H1 (cell line): ENCODE data around the gene VRK3. TPM values are rescaled to one million over a fixed set of nuclear protein-coding genes. Genes with fewer than 3 reads are reported as not detected.

ENCODE experiments used
- CTCF ChIA-PET: fragments of 300-600 bp; sonication (Branson Sonifier 250); formaldehyde crosslinking; loops from one replicate; lab custom pipeline; 2021; ENCODE audit not compliant: partially characterized antibody; lab: Charles Lee
- POLR2A ChIA-PET: fragments of 300-600 bp; sonication (Branson Sonifier 250); formaldehyde crosslinking; loops from one replicate; lab custom pipeline; 2021; ENCODE audit warnings: inconsistent platforms; ENCODE audit not compliant: partially characterized antibody; lab: Charles Lee
- DNase-seq, 2 experiments: peaks; one replicate each; pipeline versions ENCODE4 v3.0.0 to v3.0.0-alpha.2; 2010 to 2022; ENCODE audit warnings: low spot score in 2 of 2, low read depth in 1 of 2, mixed read lengths in 1 of 2
- FAIRE-seq: peaks from 2 replicates; lab custom pipeline; 2011; peaks lifted over from hg19 to GRCh38; lab: Jason Lieb, UNC
- H2AFZ ChIP-seq: 2 replicates; pipeline ENCODE4 v1.8.1; 2012; ENCODE audit warnings: low read length, inconsistent platforms
- H2AK5ac ChIP-seq: 2 replicates; pipeline ENCODE4 v1.6.1; 2013; ENCODE audit warnings: low read depth, low read length
- H2BK120ac ChIP-seq: replicated peaks from 2 replicates; pipeline ENCODE3; 2013; ENCODE audit warnings: low read depth, low read length, inconsistent platforms
- H2BK12ac ChIP-seq: 2 replicates; pipeline ENCODE4 v1.6.1; 2013; ENCODE audit warnings: low read depth, low read length
- H2BK15ac ChIP-seq: 2 replicates; pipeline ENCODE4 v1.6.1; 2013; ENCODE audit warnings: low read length
- H2BK20ac ChIP-seq: 2 replicates; pipeline ENCODE4 v1.6.1; 2013; ENCODE audit warnings: low read length
- H2BK5ac ChIP-seq: 2 replicates; pipeline ENCODE4 v1.6.1; 2013; ENCODE audit warnings: low read depth, low read length
- H3K14ac ChIP-seq: 2 replicates; pipeline ENCODE4 v1.6.1; 2013; ENCODE audit warnings: inconsistent platforms; ENCODE audit not compliant: insufficient read length
- H3K18ac ChIP-seq: 2 replicates; pipeline ENCODE4 v1.6.1; 2013; ENCODE audit warnings: low read length; ENCODE audit errors: extremely low read depth
- H3K23ac ChIP-seq: 2 replicates; pipeline ENCODE4 v1.6.1; 2013; ENCODE audit warnings: inconsistent platforms; ENCODE audit not compliant: insufficient read length
- H3K23me2 ChIP-seq: 2 replicates; pipeline ENCODE4 v1.6.1; 2013; ENCODE audit warnings: low read depth, low read length
- H3K27ac ChIP-seq: 2 replicates; pipeline ENCODE4 v1.6.1; 2011; ENCODE audit warnings: low read depth, low read length, inconsistent platforms
- H3K27me3 ChIP-seq, 4 experiments: replicated peaks in 1 of 4; 1 replicate in 1 of 4; 2 replicates in 3 of 4; pipeline versions ENCODE4 v1.6.1 to v1.8.1; 2011 to 2013; ENCODE audit warnings: low read length in 3 of 4, mild to moderate bottlenecking in 3 of 4, inconsistent platforms in 2 of 4, mixed read lengths in 2 of 4, moderate library complexity in 1 of 4; ENCODE audit not compliant: control insufficient read depth in 3 of 4, insufficient read depth in 3 of 4; ENCODE audit errors: extremely low read depth in 1 of 4
- H3K36me3 ChIP-seq, 4 experiments: 2 replicates each; pipeline versions ENCODE4 v1.6.1 to v1.8.1; 2011 to 2013; ENCODE audit warnings: mild to moderate bottlenecking in 4 of 4, low read length in 3 of 4, moderate library complexity in 2 of 4, control low read depth in 1 of 4, inconsistent platforms in 1 of 4; ENCODE audit not compliant: insufficient read depth in 4 of 4, control insufficient read depth in 2 of 4
- H3K4ac ChIP-seq: replicated peaks from 2 replicates; pipeline ENCODE3; 2013; ENCODE audit warnings: low read length, low read depth, mixed read lengths, inconsistent platforms; ENCODE audit not compliant: insufficient read length
- H3K4me1 ChIP-seq, 4 experiments: replicated peaks in 1 of 4; 1 replicate in 1 of 4; 2 replicates in 3 of 4; pipeline versions ENCODE4 v1.6.1 to v1.8.1; 2011 to 2013; ENCODE audit warnings: low read length in 3 of 4, inconsistent platforms in 2 of 4, mixed read lengths in 1 of 4; ENCODE audit not compliant: insufficient read depth in 4 of 4, control insufficient read depth in 3 of 4
- H3K4me2 ChIP-seq, 2 experiments: 2 replicates each; pipeline versions ENCODE4 v1.6.1 to v1.8.1; 2011 to 2013; ENCODE audit warnings: low read depth in 2 of 2, low read length in 2 of 2, control low read depth in 1 of 2, inconsistent platforms in 1 of 2, mild to moderate bottlenecking in 1 of 2; ENCODE audit not compliant: insufficient read depth in 1 of 2
- H3K4me3 ChIP-seq, 4 experiments: fragments of 200-600, 300-600 bp in 1 of 4; sonication (generic), shearing (Covaris generic), sonication (Bioruptor Twin) in 1 of 4; 2 replicates each; pipeline versions ENCODE4 v1.5.1 to v1.8.1; 2011 to 2016; ENCODE audit warnings: low read length in 4 of 4, low read depth in 3 of 4, control low read depth in 2 of 4, inconsistent platforms in 2 of 4, mild to moderate bottlenecking in 2 of 4, mixed read lengths in 1 of 4, moderate library complexity in 1 of 4; ENCODE audit not compliant: insufficient read depth in 2 of 4; ENCODE audit errors: extremely low read depth in 1 of 4
- H3K56ac ChIP-seq: replicated peaks from 2 replicates; pipeline ENCODE3; 2013; ENCODE audit warnings: low read depth, mild to moderate bottlenecking, mixed read lengths, low read length, inconsistent platforms; ENCODE audit not compliant: insufficient read length
- H3K79me1 ChIP-seq: 2 replicates; pipeline ENCODE4 v1.6.1; 2013; ENCODE audit warnings: low read depth, low read length, control low read depth
- H3K79me2 ChIP-seq, 2 experiments: 2 replicates each; pipeline versions ENCODE4 v1.6.1 to v1.8.1; 2012 to 2013; ENCODE audit warnings: low read length in 2 of 2, mild to moderate bottlenecking in 2 of 2, inconsistent platforms in 1 of 2; ENCODE audit not compliant: insufficient read depth in 2 of 2, control insufficient read depth in 1 of 2
- H3K9ac ChIP-seq, 4 experiments: replicated peaks in 1 of 4; 1 replicate in 1 of 4; 2 replicates in 3 of 4; pipeline versions ENCODE4 v1.6.1 to v1.8.1; 2011 to 2013; ENCODE audit warnings: low read depth in 3 of 4, low read length in 3 of 4, control low read depth in 2 of 4, mild to moderate bottlenecking in 2 of 4, moderate library complexity in 2 of 4, inconsistent platforms in 1 of 4; ENCODE audit errors: extremely low read depth in 1 of 4
- H3K9me3 ChIP-seq, 2 experiments: 2 replicates each; pipeline versions ENCODE4 v1.6.1 to v1.8.1; 2012 to 2013; ENCODE audit warnings: mild to moderate bottlenecking in 2 of 2, moderate library complexity in 2 of 2, control low read depth in 1 of 2, inconsistent platforms in 1 of 2, low read depth in 1 of 2, low read length in 1 of 2, mixed read lengths in 1 of 2; ENCODE audit not compliant: insufficient read depth in 2 of 2
- H4K20me1 ChIP-seq, 2 experiments: replicated peaks in 1 of 2; 2 replicates each; pipeline versions ENCODE3 to v1.8.1; 2011 to 2013; ENCODE audit warnings: inconsistent platforms in 2 of 2, low read length in 2 of 2, mild to moderate bottlenecking in 1 of 2; ENCODE audit not compliant: insufficient read depth in 2 of 2, control insufficient read depth in 1 of 2
- H4K5ac ChIP-seq: 2 replicates; pipeline ENCODE4 v1.6.1; 2013; ENCODE audit warnings: low read length, low read depth, mixed read lengths, inconsistent platforms; ENCODE audit not compliant: insufficient read length
- H4K8ac ChIP-seq: 2 replicates; pipeline ENCODE4 v1.8.0; 2013; ENCODE audit warnings: mild to moderate bottlenecking, moderate library complexity, low read length, inconsistent platforms; ENCODE audit not compliant: insufficient read depth; ENCODE audit errors: extremely low read depth
- H4K91ac ChIP-seq: replicated peaks from 2 replicates; pipeline ENCODE3; 2013; ENCODE audit warnings: low read length, mixed read lengths, inconsistent platforms; ENCODE audit not compliant: insufficient read length
- WGBS, 2 experiments: shearing (Covaris generic) in 1 of 2; methylation state at CpG; one replicate each; pipeline versions ENCODE4 v1.1.6 to v1.1.7; 2013 to 2015; ENCODE audit warnings: low lambda C conversion rate in 2 of 2, mixed read lengths in 2 of 2, inconsistent platforms in 1 of 2, low coverage in 1 of 2, missing lambda C conversion rate in 1 of 2; ENCODE audit not compliant: insufficient replicate concordance in 2 of 2, insufficient coverage in 1 of 2, insufficient read length in 1 of 2; ENCODE audit errors: extremely low coverage in 1 of 2, missing lambda C conversion rate in 1 of 2; 5-methylcytosine and 5-hydroxymethylcytosine counted together
- polyA plus RNA-seq, 7 experiments: library from polyadenylated mRNA; depleted of rRNA in 3 of 7; stranded (reverse) in 5 of 7; unstranded in 2 of 7; fragments of >200 nt in 5 of 7; fragments of 200-250 nt in 2 of 7; gene quantifications; 1 replicate in 5 of 7; 2 replicates in 1 of 7; 4 replicates in 1 of 7; pipeline versions ENCODE4 v1.2.1 to v1.2.3, GENCODE V29; 2011 to 2013; ENCODE audit warnings: missing spikeins in 2 of 7, mixed read lengths in 2 of 7
- total RNA-seq: library from RNA; stranded (reverse); fragmentation: NEBNext Ultra II Directional; extraction: Animal tissue kit (Norgen Biotek cat#: 25700); gene quantifications from 2 replicates; pipeline ENCODE4 v1.2.1, GENCODE V29; 2021

VRK3 gene
- total and polyA plus RNA-seq, 2 of the 8 experiments (the other 6 are each of a cell fraction or from before 2014, with no cell fraction given): 21.3 to 36.1 TPM

DNA sequence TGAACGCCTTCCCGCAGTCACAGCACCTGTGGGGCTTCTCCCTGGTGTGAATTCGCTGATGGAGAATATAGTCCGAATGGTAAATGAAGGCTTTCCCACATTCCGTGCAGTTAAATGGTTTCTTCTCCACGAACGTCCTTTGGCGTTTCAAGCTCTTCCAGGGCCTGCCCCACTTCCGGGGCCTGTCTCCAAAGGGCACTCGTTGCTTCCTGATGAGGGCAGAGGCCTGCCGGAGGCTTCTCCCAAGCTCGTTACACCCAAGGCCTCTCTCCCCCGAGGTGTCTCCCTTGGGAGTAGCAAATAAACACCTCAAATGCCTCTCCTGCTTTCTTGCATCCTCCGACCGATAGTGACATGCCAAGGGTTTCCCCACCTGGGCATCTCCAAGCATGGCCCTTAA, 34.9 kb upstream of the VRK3 start:
- no peaks in the 10 kb centered on the region for H3K36me3 ChIP-seq
- FAIRE-seq: no peak

More for the DNA sequence above, 34.9 kb upstream of the VRK3 start:
- H3K4me1 ChIP-seq: no peaks in the 10 kb centered on the region
- no peak overlapping the region for H3K4ac ChIP-seq
- no peak overlapping the region for H2AK5ac ChIP-seq
- 78% methylated on average over 15 of the region's 15 CpGs; no CpG with 5 or more reads in 1 of the 2 experiments for WGBS, 2 experiments
- H3K23ac ChIP-seq: no peak overlapping the region
- H3K79me2 ChIP-seq: no peaks in the 10 kb centered on the region
- DNase-seq: no peak
- peaks cover 48 to 67% of the 10 kb centered on the region in 2 experiments for H3K9me3 ChIP-seq
- no peaks in the 10 kb centered on the region for H3K23me2 ChIP-seq
- no peak overlapping the region for H2AFZ ChIP-seq
- no peaks in the 10 kb centered on the region for H4K20me1 ChIP-seq
- H3K56ac ChIP-seq: no peak overlapping the region
- H3K4me2 ChIP-seq: no peak overlapping the region
- H3K9ac ChIP-seq: no peak overlapping the region
- no peak overlapping the region for H3K4me3 ChIP-seq
- H3K27me3 ChIP-seq: no peaks in the 10 kb centered on the region
- H4K8ac ChIP-seq: no peak overlapping the region
- H2BK15ac ChIP-seq: no peak overlapping the region
- H4K5ac ChIP-seq: no peak overlapping the region
- H2BK12ac ChIP-seq: no peak overlapping the region
- H3K18ac ChIP-seq: no peak overlapping the region
- H2BK5ac ChIP-seq: no peak overlapping the region
- ChIA-PET POLR2A (interaction anchor here (0.8 to 1.1 kb wide), 2 partner anchors 10 to 131 kb away, joined by 3 to 4 read pairs; partner anchors contain the start of genes ATF5 and NUP62), CTCF (interaction anchor here (1.6 kb wide), 1 partner anchor 13 kb away, joined by 9 read pairs; no protein-coding TSS in a partner anchor)
- H4K91ac ChIP-seq: no peak overlapping the region
- H3K27ac ChIP-seq: no peak overlapping the region
- H2BK120ac ChIP-seq: no peak overlapping the region
- H2BK20ac ChIP-seq: no peak overlapping the region
- no peaks in the 10 kb centered on the region for H3K79me1 ChIP-seq
- no peak overlapping the region for H3K14ac ChIP-seq
